Renal pelvis (tissue), 4 donors: Measurements from ENCODE around the gene ZSWIM5. TPM values are rescaled to one million over a fixed set of nuclear protein-coding genes. Genes with fewer than 3 reads are reported as not detected.
"Not testable (repeated sequence)": the region's sequence is repeated elsewhere in the genome, so short reads cannot be mapped to it uniquely, and the experiment has no call there.

Experiments used
- DNase-seq: peaks from one replicate; pipeline ENCODE4 v3.0.0-alpha.2; 2013
- polyA plus RNA-seq, 3 donors: library from polyadenylated mRNA; unstranded; fragments of 120-200 nt; gene quantifications; one replicate each; pipeline ENCODE4 v1.2.1, GENCODE V29; 2013; ENCODE audit not compliant: insufficient read length in 3 of 3

ZSWIM5 gene
- polyA plus RNA-seq, 3 donors: 6.8 to 8.3 (median 7.6) TPM

- no peak for DNase-seq
These were observed 202.0 kb downstream of the ZSWIM5 start for GRCh38 chr1:45004281-45004920.

DNA sequence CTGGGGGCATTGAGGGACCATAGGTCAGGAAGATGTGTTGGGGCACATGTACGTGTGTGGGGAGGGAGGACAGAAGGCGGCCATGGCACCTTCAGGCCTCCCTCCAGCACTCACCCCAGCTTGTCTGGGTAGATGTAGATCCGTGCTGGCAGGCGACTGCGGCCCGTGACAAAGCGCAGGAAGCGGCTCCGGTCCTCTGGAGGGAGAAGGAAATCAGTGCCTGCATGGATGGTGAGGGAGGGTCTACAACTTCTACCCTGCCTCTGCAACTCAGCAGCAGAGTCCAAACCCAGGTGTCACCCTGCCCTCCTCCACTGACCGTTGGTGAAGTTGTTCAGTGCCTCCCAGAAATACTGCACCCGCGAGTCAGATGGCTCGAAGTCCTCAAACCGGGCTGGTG is 202.7 kb downstream of the ZSWIM5 start:
- DNase-seq: no peak

DNA sequence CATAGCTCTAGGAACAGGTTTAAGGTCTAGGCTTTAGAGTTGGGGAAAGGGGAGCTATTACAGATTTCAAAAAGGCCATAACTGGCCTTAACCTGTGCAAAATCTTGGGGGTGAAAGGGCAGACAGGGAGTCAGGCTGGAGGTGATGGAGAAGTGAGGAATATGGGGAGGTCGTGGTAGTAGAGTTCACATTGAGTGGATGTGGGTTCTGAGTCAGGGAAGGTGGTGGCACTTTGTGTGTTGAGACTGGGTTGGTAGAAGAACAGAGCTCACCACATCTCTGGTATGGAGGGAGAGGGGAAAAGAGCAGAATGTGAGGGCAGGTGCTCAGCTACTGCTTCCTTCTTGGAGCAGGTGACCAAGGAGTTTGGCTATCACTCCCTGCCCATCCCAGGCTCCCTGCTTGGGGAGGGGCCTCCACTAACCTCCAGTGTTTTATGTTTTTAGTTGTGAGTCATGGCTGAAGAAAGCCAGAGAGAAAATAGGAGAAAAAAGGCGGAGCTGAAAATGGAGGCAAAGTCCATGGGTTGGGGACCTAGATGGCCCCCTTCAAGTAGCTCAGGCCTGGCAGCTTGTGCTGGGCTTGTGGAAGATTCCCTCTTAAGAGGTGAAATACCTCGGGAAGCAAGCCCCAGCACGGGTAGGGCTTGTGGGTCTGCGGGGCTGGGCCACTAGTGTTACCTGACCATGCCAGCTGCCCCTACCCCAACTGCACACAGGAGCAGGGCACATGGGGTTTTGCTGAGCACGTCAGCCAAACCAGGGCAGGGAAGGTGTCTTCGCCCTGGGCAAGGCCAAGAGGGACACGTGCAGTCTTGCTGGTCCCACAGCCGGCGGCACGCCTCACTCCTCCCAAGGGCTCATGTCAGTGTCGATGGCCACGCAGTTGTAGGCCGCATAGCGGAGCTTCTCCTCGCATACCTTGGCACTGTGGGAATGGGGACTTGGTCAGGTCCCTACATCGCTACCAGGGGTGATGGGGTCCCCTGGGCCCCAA is 203.5 kb downstream of the ZSWIM5 start:
- no peak for DNase-seq

DNA sequence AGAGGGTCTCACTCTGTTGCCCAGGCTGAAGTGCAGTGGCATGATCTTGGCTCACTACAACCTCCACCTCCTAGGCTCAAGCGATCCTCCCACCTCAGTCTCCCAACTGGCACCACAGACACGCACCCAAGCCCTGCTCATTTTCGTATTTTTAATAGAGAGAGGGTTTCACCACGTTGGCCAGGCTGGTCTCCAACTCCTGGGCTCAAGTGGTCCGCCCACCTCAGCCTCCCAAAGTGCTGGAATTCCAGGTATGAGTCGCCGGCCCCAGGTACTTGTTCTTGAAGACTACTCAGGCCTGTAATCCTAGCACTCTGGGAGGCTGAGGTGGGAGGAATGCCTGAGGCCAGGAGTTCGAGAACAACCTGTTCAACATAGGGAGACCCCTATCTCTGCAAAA is 204.8 kb downstream of the ZSWIM5 start:
- not testable (repeated sequence) for DNase-seq

- no peak for DNase-seq
These were observed 205.4 kb downstream of the ZSWIM5 start for GRCh38 chr1:45001011-45001481.

- DNase-seq: no peak
These were observed 207.2 kb downstream of the ZSWIM5 start for GRCh38 chr1:44999232-44999631.

DNA sequence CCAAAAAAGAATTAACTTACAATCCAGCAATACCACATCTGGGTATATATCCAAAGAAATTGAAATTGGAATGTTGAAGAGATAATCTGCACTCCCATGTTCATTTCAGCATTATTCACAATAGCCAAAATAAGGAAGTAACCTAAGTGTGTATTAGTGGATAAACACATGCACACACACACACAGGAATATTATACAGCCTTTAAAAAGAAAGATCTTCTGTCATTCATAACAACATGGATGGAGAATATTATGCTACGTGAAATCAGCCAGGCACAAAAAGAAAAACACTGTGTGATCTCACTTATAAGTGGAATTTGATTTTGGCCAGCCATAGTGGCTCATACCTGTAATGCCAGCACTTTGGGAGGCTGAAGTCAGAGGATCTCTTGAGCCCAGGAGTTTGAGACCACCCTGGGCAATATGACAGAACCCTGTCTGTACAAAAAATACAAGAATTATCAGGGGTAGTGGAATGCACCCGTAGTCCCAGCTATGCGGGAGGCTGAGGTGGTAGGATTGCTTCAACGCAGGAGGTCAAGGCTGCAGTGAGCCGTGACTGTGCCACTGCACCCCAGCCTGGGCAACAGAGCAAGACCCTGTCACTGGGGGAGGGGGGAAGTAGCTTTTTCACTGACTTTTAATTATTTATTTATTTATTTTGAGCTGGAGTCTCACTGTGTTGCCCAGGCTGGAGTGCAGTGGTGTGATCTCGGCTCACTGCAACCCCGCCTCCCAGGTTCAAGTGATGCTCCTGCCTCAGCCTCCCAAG is 210.8 kb downstream of the ZSWIM5 start:
- DNase-seq: no peak

GRCh38 chr1:44994309-44994898 is 212.0 kb downstream of the ZSWIM5 start:
- DNase-seq: no peak

GRCh38 chr1:44988531-44989156 is 217.8 kb downstream of the ZSWIM5 start:
- no peak for DNase-seq

DNA sequence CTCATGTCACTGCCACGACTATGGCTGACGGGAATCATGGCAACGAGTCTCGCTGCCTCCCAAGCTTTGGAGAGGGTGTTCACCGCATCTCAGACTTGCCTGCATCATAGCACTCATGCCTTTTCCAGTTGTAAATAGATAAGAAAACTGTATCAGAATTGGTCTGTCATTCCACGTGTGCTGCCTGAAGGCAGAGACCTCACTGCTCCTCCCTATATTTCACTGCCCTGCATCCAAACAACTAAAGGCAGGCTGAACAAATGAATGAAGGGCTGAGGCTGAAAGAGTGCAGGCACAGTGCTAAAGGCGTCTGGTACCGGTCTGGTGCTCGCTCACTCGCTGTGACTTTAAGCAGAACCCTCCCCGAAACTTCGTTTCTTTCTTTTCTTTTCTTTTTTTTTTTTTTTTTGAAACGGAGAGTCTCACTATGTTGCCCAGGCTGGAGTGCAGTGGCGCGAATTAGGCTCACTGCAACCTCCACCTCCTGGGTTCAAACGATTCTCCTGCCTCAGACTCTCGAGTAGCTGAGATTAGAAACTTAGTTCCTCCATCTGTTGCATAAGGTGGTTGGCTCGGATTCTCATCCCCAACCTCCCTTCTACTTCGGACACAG is 220.6 kb downstream of the ZSWIM5 start:
- no peak for DNase-seq

GRCh38 chr1:44977372-44977771 is 229.0 kb downstream of the ZSWIM5 start:
- not testable (repeated sequence) for DNase-seq

DNA sequence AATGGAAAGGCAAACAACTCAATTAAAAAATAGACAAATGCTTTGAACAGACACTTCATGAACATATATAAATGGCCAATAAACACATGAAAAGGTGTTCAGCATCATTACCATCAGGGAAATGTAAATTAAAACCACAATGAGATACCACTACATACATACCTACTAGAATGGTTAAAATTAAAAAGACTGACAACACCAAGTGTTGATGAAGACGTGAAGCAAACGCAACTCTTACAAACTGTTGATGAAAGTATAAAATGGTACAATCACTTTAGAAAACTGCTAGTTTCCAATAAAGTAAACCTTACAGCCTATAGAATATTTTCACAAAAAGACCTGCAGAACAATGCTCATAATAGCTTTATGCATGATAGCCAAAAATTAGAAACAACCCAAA is 230.2 kb downstream of the ZSWIM5 start:
- no peak for DNase-seq

GRCh38 chr1:44973645-44974044 is 232.8 kb downstream of the ZSWIM5 start:
- DNase-seq: no peak

- DNase-seq: no peak
These were observed 236.1 kb downstream of the ZSWIM5 start for GRCh38 chr1:44970317-44970716.

Other genes starting within 250 kb of the ZSWIM5 start
- gene EIF2B3, start 220.0 kb downstream of the ZSWIM5 start, polyA plus RNA-seq: 10 to 100 TPM; 30.3 to 35.5 (median 34.0) TPM
- gene HECTD3, start 195.3 kb downstream of the ZSWIM5 start, polyA plus RNA-seq: 10 to 100 TPM; 33.4 to 38.1 (median 34.9) TPM
- gene UROD, start 194.4 kb downstream of the ZSWIM5 start, polyA plus RNA-seq: 100 to 1,000 TPM; 107 to 111 (median 109) TPM
- 1 to 10 TPM; 4.5 to 5.9 (median 4.7) TPM for gene HPDL, start 120.3 kb upstream of the ZSWIM5 start, polyA plus RNA-seq
- gene TOE1, start 133.6 kb upstream of the ZSWIM5 start, polyA plus RNA-seq: 10 to 100 TPM; 12.5 to 15.3 (median 14.1) TPM
- 10 to 100 TPM; 28.2 to 40.1 (median 38.9) TPM for gene MUTYH, start 133.8 kb upstream of the ZSWIM5 start, polyA plus RNA-seq